ENCODE measurements around the gene GLI3.

The GLI3 gene

DNA sequence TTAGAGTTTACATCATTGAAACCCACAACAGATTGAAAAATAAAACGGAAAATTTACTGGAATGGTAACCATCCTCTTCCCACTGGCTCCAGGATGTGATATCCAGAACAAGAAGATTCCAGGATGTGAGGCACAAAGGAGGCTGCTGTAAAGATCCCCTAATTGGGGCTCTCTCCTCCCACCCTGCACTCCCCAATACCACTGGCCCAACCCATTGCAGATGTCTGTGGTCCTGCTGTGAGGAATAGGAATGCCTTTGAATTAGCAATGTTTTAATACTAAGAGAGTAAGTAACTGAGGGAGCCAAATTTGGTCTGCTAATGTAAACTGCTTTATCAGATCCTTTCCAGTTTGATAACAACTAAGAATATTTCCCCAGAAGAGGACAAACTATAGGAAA, 308.2 kb downstream of the GLI3 start:
- no peak for DNase-seq (ENCODE audit: low read depth)

GRCh38 chr7:41928166-41928565, 308.8 kb downstream of the GLI3 start:
- DNase-seq (ENCODE audit: low read depth) = no peak

- DNase-seq (ENCODE audit: low read depth) = no peak
Observed at GRCh38 chr7:41927380-41927779, 309.6 kb downstream of the GLI3 start.

DNA sequence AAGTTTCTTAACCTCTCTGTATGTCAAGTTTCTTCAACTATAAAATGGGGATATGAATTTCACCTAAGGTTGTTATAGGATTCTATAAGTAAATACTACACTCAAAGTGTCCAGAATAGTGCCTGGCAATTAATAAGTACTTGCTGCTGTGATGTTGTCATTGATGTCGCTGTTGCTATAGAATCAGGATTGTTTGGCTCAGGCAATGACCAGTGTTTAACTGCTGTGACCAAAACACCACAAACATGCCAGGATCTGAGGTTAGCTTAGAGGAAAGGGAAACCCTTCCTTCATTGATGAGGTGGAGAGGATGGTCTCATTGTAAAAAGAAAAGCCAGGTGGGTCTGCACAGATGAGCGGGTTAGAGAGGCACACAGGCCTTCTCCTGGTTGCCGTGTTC, 311.1 kb downstream of the GLI3 start:
- DNase-seq (ENCODE audit: low read depth) = no peak

- no peak for DNase-seq (ENCODE audit: low read depth)
Observed at GRCh38 chr7:41924796-41925195, 312.2 kb downstream of the GLI3 start.

GRCh38 chr7:41922373-41922772, 314.6 kb downstream of the GLI3 start:
- no peak for DNase-seq (ENCODE audit: low read depth)

- no peak for DNase-seq (ENCODE audit: low read depth)
Observed at GRCh38 chr7:41921453-41921981, 315.5 kb downstream of the GLI3 start.

DNA sequence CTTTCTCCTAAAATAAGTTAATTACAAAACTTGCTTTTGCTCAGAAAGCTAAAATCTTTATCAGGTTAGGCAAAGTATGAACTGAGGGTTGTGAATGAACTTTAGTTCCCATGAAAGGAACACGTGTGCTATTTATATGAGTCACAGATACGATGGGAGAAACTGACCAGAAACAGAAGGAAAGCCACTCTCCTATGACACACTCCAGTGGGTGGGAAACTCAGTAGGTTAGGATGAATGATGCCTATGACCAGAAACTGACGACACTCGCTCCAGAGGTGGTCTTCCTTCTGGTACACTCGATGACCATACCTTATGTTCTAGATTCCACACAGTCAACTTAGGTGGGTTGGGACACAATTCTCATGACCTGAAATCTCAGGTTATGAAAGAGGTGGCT, 318.4 kb downstream of the GLI3 start:
- DNase-seq (ENCODE audit: low read depth) = no peak

DNA sequence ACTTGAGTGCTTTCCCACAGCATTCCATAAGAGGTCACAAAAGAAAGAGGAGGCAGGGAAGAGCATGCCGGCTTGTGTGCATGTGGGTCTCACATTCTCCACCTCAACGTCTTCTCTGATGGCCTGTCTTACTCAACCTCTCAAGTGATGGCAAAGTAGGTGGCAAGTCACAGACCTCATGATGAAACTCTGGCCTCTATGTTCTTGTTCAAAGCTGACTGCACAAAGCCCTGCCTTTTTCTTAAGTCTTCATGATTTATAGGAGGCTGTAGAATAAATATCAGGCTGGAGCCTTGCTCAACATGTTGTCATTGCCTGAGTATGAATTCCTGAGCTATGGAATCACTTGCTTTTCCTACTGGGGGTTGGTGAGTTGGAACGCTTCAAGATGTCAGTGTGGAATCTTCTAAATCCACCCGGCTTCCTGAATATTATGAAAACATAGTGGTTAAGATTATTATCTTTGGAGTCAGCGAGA, 320.5 kb downstream of the GLI3 start:
- DNase-seq (ENCODE audit: low read depth) = no peak

DNA sequence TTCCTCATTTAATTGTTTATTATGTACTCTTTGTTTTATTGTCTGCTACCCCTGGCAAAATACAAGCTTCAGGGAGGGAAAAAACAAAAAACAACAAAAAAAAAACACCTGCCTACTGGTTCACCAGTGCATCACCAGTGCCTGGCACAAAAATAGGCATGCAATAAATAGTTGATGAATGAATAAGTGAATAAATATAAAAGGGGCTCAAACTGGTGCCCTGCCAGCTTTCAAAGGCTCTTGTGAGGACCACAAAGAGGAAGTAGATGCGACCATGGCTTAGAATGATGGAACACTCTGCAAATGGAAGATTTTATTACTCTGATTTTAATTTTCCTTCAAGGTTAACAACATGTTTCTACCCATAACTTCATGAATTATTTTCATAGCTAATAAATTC, 321.1 kb downstream of the GLI3 start:
- no peak for DNase-seq (ENCODE audit: low read depth)

DNA sequence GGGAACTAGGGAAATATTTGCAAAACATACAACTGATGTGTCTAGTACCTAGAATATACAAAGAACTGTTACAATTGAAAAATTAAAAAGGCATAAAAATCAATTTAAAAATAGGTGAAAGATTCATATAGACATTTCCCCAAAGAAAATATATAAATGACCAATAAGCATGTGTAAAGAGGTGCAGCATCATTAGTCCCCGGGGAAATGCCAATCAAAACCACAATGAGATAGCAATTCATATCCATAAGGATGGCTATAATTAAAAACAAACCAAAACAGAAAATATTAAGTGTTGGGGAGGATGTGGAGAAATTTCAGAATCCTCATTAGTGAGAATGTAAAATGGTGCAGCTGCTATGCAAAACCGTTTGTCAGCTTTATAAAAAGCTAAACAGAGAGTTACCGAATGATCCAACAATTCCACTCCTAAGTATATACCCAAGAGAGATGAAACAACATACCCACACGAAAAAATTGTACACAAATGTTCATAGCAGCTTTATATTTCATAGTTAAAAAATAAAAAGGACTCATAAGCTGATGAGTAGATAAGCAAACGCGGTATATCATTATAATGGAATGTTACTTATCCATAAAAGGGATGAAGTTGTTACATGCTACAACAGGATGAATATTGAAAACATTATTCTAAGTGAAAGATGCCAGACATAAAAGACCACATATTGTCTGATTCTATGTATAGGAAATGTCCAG, 324.0 kb downstream of the GLI3 start:
- no peak for DNase-seq (ENCODE audit: low read depth)

DNA sequence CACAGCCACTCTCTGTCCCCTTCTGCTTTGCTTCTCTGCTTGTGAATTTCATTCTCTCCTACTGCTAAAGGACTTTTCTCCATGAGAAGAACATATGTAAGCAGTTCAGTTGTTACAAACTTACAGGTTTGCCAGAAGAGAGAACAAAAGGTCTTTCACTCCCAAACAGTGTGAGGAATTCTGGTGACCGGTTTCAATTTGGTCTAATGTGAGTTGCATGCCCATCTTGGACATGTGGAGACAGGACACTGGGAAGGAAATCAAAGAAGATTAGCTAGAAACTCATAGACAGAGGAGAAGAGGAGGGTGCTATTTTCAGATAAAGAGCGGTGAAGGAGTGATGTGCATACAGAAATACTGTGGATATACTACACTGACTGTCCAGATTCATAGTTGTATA, 324.6 kb downstream of the GLI3 start:
- no peak for DNase-seq (ENCODE audit: low read depth)

DNA sequence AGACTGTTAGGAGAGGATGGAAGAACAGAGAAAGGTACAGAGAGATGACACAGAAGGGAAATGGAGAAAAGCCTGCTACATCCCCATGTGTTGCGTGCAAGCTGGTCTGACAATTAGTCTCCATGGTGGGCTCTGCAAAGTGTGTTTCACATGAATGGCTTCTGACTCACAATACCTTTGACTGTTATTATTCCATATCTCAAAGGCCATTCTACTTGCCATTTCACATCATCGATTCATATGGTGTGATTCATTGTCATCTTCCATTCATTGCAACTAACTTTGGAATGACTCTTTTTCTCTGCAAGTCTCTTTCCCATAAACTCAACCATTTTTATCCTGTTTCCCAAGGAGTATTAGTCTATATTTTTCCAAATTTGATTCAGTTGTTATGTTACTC, 325.2 kb downstream of the GLI3 start:
- DNase-seq (ENCODE audit: low read depth) = no peak

Measured in activated T-helper 1 cell treated with Interleukin-2 at 50 U/mL for 16 hours (primary cell).